NB4 (cell line): ENCODE results near the gene GRIN3B.

ENCODE experiments used
- POLR2A ChIP-seq: IDR thresholded peaks from 2 replicates; pipeline ENCODE4 v1.6.1; 2011; ENCODE audit warnings: mild to moderate bottlenecking; ENCODE audit not compliant: insufficient read length; ENCODE audit errors: extremely low read depth
- TF ChIP-seq, protein P1 (sequence below): IDR thresholded peaks from one replicate; pipeline ENCODE4 v1.5.1; 2012; ENCODE audit warnings: low read depth, low read length

DNA sequence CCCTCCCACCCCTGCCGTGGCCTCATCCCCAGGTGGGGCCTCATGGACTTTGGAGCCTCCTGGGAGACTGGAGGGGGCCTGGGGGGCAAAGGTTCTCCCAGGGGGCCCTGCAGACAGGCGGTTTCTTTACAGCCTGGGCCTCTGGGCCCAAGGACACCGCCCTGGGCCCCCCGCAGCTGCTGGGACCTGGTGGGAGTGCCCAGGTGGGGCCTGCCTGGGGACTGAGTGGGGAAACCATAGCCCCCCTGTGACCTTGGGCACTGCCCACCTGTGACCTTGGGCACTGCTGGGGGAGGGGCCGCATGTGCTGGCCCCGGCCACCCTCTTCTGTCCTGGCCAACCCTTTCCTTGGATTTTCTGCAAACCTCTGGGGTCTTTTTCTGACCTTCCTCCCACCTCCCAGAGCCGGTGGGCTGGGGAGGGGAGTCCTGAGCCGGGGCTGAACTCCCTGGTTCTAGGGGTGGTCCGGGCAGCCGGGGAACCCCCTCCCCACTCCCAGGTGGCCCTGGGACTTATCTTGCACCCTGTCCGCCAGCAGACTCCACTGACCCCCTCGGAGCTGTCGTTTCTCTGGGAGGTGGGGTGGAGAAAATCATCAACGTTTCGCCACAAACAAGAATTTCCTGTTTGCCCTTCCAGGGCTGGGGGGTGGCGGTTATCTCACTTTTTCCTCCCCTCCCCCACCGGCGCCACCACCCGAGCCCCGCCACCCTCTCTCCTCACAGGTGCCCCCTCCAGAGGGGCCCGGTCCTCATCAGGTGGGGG, 47.4 kb upstream of the GRIN3B start:
- TF ChIP-seq, protein P1, sequence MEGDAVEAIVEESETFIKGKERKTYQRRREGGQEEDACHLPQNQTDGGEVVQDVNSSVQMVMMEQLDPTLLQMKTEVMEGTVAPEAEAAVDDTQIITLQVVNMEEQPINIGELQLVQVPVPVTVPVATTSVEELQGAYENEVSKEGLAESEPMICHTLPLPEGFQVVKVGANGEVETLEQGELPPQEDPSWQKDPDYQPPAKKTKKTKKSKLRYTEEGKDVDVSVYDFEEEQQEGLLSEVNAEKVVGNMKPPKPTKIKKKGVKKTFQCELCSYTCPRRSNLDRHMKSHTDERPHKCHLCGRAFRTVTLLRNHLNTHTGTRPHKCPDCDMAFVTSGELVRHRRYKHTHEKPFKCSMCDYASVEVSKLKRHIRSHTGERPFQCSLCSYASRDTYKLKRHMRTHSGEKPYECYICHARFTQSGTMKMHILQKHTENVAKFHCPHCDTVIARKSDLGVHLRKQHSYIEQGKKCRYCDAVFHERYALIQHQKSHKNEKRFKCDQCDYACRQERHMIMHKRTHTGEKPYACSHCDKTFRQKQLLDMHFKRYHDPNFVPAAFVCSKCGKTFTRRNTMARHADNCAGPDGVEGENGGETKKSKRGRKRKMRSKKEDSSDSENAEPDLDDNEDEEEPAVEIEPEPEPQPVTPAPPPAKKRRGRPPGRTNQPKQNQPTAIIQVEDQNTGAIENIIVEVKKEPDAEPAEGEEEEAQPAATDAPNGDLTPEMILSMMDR: no peak
- no peak for TF ChIP-seq POLR2A
